HG03439 (cell line): Measurements from ENCODE around the gene SLC16A3.

Experiments used
- ATAC-seq: cut with Tn5 transposase; IDR thresholded peaks from one replicate; pipeline ENCODE4 v1.9.1; 2021; ENCODE audit warnings: mild to moderate bottlenecking, moderate library complexity; ENCODE audit not compliant: unreplicated experiment

SLC16A3 gene

DNA sequence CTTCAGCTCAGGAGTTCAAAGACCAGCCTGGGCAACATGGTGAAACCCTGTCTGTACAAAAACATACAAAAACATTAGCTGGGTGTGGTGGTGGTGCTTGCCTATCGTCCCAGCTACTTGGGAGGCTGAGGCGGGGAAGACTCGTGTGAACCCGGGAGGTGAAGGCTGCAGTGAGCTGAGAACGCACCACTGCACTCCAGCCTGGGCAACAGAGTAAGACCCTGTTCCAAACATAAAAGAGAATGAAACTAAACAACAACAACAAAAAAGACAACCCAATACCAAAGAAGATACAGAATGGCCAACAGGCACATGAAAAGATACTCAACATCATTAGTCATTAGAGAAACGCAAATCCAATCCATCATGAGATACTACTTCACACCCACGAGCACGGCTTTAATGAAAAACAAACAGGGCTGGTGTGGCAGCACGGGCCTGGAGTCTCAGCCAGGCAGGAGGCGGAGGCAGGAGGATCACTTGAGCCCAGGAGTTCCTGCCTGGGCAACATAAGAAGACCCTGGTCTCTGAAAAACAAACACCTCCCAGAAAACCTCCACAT lies 7.4 kb upstream of the SLC16A3 start:
- no peak for ATAC-seq

- ATAC-seq = no peak
Measured at GRCh38 chr17:82222816-82223215, 6.0 kb upstream of the SLC16A3 start.

DNA sequence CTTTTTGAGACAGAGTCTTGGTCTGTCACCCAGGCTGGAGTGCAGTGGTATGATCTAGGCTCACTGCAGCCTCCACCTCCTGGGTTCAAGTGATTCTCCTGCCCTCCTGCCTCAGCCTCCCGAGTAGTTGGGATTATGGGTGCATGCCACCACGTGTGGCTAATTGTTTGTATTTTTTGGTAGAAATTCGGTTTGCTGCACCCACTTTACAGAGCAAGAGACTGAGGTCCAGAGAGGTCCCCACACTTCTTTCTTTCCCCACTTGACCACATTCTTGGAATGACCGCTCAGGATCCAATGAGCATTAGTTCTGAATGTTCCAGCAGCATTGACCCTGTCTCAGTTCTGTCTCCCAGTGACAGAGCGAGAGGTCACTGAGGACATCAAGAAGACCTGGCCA lies 5.3 kb upstream of the SLC16A3 start:
- no peak for ATAC-seq

GRCh38 chr17:82224666-82225065 lies 4.2 kb upstream of the SLC16A3 start:
- no peak for ATAC-seq

- no peak for ATAC-seq
Measured at GRCh38 chr17:82225368-82226029, 3.3 kb upstream of the SLC16A3 start.

- no peak for ATAC-seq
Measured at GRCh38 chr17:82226146-82226808, 2.6 kb upstream of the SLC16A3 start.

DNA sequence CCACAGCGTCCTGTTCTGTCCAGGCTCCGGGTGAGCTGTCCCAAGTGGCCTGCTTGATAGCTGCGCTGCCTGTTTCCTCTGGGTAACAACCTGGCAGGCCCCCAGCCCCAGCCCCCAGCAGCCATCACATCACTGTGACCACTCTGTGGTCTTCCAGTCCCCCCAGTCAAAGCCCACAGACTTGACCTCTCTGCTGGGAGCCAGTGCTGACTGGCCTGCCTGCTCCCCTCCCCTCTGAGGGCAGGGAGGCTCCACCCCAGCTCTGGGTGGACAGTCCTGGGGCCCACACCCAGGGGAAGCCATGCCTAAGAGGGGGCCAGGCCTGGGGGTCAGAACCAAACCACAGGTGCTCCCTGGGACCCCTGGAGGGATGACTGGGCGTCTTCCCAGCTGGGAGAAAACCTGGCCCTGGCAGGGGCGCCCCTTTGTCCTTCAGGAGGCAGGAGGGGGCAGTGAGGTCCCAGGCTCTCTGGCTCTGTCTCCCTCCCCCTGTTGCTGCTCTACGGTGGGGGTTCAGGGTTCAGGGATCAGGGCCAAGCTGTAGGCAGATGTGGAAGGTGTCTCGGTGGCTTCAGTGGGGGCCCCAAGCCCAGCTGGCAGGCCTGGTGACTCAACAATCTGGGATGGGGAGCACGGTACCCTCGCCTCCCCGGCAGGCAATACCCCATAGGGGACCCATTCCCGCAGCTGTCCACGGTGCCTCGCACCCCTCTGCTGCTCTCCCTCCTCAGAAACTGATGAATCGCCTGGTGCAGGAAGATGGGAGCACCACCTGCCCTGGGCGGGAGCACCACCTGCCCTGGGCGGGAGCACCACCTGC lies 1.8 kb upstream of the SLC16A3 start:
- no peak for ATAC-seq

GRCh38 chr17:82227629-82228277 lies 1.1 kb upstream of the SLC16A3 start:
- ATAC-seq = no peak

GRCh38 chr17:82228278-82228841 lies 482 bp upstream of the SLC16A3 start:
- no peak for ATAC-seq

DNA sequence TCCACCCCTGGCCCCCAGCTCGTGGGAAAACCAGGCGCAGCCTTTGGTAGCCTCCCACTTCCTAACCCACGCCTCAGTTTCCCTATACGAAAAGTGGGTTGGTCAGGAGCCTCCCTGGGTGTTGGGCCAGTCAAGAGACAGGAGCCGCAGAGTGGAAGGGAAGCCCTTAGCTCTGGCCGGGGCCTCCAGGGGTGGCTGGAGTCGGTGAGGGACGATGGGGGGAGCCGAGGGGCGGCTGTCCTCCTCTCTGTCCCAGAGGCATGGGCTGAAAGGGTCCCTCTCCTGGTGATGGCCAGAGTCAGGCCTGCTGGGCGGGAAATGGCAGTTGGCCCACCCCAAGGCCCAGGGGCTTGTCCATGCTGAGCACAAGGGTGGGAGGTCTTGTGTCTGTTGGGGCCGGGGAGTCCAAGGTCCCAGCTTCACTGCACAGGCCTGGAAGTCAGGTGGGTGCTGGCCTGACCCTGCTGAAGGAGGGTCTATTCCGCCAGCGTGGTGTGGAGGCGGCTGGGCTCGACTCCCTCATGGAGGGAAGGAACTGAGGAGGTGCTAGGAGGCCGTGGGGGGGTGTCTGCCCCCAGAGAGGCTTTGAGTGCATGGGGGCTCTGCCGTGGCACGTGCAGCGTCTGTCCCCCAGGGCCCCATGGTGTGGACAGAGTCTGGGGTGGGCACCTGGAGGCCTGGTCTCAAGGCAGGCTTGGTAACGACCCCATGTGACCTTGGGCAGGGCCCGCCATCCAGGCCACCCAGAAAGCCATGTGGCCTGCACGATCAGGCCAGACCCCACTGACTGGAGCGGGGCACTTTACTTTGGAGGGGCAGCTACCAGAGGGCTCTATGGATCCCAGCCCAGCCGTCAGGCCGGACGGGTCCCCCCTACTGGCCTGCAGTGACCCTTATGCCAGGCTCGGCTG lies 1.1 kb downstream of the SLC16A3 start:
- ATAC-seq = no peak

- ATAC-seq = peak; percentile 39
Measured at GRCh38 chr17:82230609-82231311, 1.9 kb downstream of the SLC16A3 start.

DNA sequence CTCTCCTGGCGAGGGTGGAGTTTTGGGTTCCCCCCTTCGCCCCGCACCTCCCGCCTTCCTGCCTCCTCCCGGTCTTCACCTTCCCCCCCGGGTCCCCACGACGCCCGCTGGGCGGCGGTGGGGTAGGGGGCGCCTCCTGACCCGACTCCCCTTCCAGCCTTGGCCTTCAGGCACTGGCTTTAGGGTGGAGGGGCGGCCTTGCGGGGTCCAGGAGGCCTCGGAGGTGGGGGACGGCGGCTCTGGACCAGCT lies 2.4 kb downstream of the SLC16A3 start:
- peak; percentile 1 for ATAC-seq

- ATAC-seq = no peak
Measured at GRCh38 chr17:82231562-82232321, 2.9 kb downstream of the SLC16A3 start.

DNA sequence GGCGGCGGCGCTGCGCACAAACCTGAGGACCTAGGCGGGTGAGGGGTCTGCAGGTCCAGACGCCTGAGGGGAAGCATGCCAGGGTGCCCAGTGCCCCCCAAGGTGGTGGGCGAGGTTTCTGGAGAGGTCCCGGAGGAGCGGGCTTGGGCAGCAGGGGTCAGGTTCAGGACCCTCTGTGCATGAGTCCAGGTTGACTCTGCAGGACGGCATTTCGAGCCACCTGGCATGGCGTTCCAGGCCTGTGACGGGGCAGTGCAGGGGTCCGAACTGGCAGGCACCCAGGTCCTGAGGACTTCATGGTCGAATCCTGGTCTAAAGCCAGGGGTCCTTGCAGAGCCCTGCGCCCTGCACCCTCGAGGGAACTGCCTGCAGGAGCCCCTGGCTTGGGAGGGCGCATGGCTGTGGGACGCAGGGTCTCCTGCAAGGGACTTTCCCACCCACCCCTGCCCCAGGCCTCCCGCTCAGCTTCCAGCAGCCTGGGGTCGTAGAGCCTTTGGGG lies 3.5 kb downstream of the SLC16A3 start:
- no peak for ATAC-seq

DNA sequence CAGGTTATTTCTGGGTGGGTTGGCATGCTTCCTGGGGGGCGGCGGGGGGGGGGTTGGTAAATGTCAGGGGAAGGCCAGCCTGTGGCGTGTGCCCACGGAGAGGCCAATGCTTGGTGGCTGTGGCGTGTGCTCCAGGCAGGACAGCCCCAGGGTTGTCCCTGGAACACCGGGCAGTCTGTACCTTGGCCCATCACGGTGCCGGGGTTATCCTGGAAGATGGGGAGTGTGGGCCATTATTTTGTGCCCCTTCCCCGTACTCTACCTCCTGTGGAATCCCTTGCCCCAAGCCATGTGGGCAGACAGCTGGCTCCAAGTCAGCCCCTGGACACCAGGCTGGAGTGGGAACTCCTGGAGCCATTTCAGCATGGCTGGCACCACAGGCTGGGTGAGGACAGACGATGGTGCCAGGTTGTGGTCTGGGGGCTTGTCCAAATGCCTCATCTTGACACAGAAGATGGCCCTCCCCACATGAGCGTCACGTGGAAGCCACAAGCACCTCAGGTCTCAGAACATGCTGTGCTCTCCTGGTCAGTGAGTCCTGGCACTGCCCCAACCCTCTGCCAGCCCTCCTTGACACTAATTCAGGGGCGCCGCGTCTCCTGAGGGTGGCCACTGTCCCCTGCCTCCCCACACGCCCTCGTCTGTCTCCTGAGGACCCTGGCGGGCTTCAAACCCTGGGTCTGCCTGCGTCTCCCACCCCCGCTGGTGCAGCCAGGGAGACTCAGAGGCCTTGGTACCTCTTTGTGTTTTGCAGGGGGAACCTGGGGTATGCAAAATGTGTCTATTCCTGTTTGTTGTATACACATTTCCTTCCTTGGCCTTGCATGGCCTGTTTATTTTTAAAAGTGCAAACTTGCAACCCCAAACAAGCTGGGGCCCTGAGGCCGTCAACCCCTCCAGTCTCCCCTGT lies 4.3 kb downstream of the SLC16A3 start:
- ATAC-seq = no peak

- ATAC-seq = no peak
Measured at GRCh38 chr17:82234211-82235055, 5.6 kb downstream of the SLC16A3 start.
